GM18951 (cell line): Measurements from ENCODE around the gene SOX5.

Experiments
- POLR2A ChIP-seq: IDR thresholded peaks from 4 replicates; pipeline ENCODE4 v1.6.1; 2011; ENCODE audit warnings: mild to moderate bottlenecking; ENCODE audit not compliant: insufficient read length, insufficient read depth; ENCODE audit errors: extremely low read depth
- in situ Hi-C: fragments of 300-500 bp; cut with MboI; formaldehyde crosslinking; loops from one replicate; pipeline ENCODE4 v1.12.0; 2022; ENCODE audit warnings: low sequenced_read_pairs, mixed read lengths, inconsistent platforms; ENCODE audit not compliant: unreplicated experiment

SOX5 gene

GRCh38 chr12:23771240-23771949 is 178.1 kb downstream of the SOX5 start:
- TF ChIP-seq POLR2A: no peak
- in situ Hi-C loops: no loop called here

GRCh38 chr12:23770202-23770938 is 179.1 kb downstream of the SOX5 start:
- no peak for TF ChIP-seq POLR2A
- in situ Hi-C loops: no loop called here

- no peak for TF ChIP-seq POLR2A
- in situ Hi-C loops: no loop called here
Measured at GRCh38 chr12:23767834-23768233, 181.6 kb downstream of the SOX5 start.

GRCh38 chr12:23763724-23764123 is 185.7 kb downstream of the SOX5 start:
- in situ Hi-C loops: no loop called here
- no peak for TF ChIP-seq POLR2A

- no peak for TF ChIP-seq POLR2A
- in situ Hi-C loops: no loop called here
Measured at GRCh38 chr12:23760495-23760894, 189.0 kb downstream of the SOX5 start.

GRCh38 chr12:23758608-23759007 is 190.9 kb downstream of the SOX5 start:
- no peak for TF ChIP-seq POLR2A
- in situ Hi-C loops: no loop called here

GRCh38 chr12:23757541-23757962 is 191.9 kb downstream of the SOX5 start:
- in situ Hi-C loops: no loop called here
- no peak for TF ChIP-seq POLR2A

- in situ Hi-C loops: no loop called here
- TF ChIP-seq POLR2A: no peak
Measured at GRCh38 chr12:23756416-23756815, 193.1 kb downstream of the SOX5 start.

- in situ Hi-C loops: no loop called here
- no peak for TF ChIP-seq POLR2A
Measured at GRCh38 chr12:23753628-23754365, 195.7 kb downstream of the SOX5 start.

- in situ Hi-C loops: no loop called here
- TF ChIP-seq POLR2A: no peak
Measured at GRCh38 chr12:23752245-23752644, 197.2 kb downstream of the SOX5 start.

- no peak for TF ChIP-seq POLR2A
- in situ Hi-C loops: no loop called here
Measured at GRCh38 chr12:23751641-23752040, 197.8 kb downstream of the SOX5 start.

GRCh38 chr12:23750923-23751322 is 198.5 kb downstream of the SOX5 start:
- in situ Hi-C loops: no loop called here
- TF ChIP-seq POLR2A: no peak

GRCh38 chr12:23744696-23745095 is 204.8 kb downstream of the SOX5 start:
- no peak for TF ChIP-seq POLR2A
- in situ Hi-C loops: no loop called here
